Nephron progenitor cell (in vitro differentiated cells): ENCODE data around the gene SUMF1.
"Not testable (repeated sequence)": the region's sequence is repeated elsewhere in the genome, so short reads cannot be mapped to it uniquely, and the experiment has no call there.

Source experiments
- DNase-seq: peaks from one replicate; pipeline ENCODE4 v3.0.0; 2021
- H3K27ac Mint-ChIP-seq: 2 replicates; pipeline ENCODE4 v1.8.0; 2021; ENCODE audit warnings: mild to moderate bottlenecking, moderate library complexity, mixed read lengths
- H3K27me3 Mint-ChIP-seq: 2 replicates; pipeline ENCODE4 v1.8.0; 2021; ENCODE audit warnings: mild to moderate bottlenecking, low read depth, mixed read lengths; ENCODE audit not compliant: poor library complexity
- H3K36me3 Mint-ChIP-seq: 2 replicates; pipeline ENCODE4 v1.8.0; 2021; ENCODE audit warnings: low read depth, mixed read lengths
- H3K4me1 Mint-ChIP-seq: 2 replicates; pipeline ENCODE4 v1.8.0; 2021; ENCODE audit warnings: mixed read lengths
- H3K4me3 Mint-ChIP-seq: 2 replicates; pipeline ENCODE4 v1.8.0; 2021; ENCODE audit warnings: mild to moderate bottlenecking, moderate library complexity, mixed read lengths
- H3K9me3 Mint-ChIP-seq: 2 replicates; pipeline ENCODE4 v1.8.0; 2021; ENCODE audit warnings: mild to moderate bottlenecking, moderate library complexity, mixed read lengths
- CTCF ChIP-seq: fragments of 200-600 bp; sonication (generic); IDR thresholded peaks from 2 replicates; pipeline ENCODE4 v1.5.0; 2021; ENCODE audit warnings: antibody characterized with exemption

The SUMF1 gene

GRCh38 chr3:4460334-4460733 lies 6.7 kb downstream of the SUMF1 start:
- H3K36me3 Mint-ChIP-seq = peaks cover 10% of the 10 kb centered on the region
- H3K9me3 Mint-ChIP-seq = no peaks in the 10 kb centered on the region
- no peak overlapping the region for H3K27ac Mint-ChIP-seq
- H3K4me1 Mint-ChIP-seq = peaks cover 1% of the 10 kb centered on the region
- no peak for TF ChIP-seq CTCF
- H3K27me3 Mint-ChIP-seq = no peaks in the 10 kb centered on the region
- DNase-seq = no peak
- no peak overlapping the region for H3K4me3 Mint-ChIP-seq

- no peaks in the 10 kb centered on the region for H3K9me3 Mint-ChIP-seq
- peaks cover 10% of the 10 kb centered on the region for H3K36me3 Mint-ChIP-seq
- DNase-seq = no peak
- no peaks in the 10 kb centered on the region for H3K4me1 Mint-ChIP-seq
- H3K27ac Mint-ChIP-seq = no peak overlapping the region
- no peak for TF ChIP-seq CTCF
- H3K27me3 Mint-ChIP-seq = no peaks in the 10 kb centered on the region
- H3K4me3 Mint-ChIP-seq = no peak overlapping the region
These were observed 8.1 kb downstream of the SUMF1 start for GRCh38 chr3:4458961-4459360.

GRCh38 chr3:4456780-4457179 lies 10.3 kb downstream of the SUMF1 start:
- peaks cover 15% of the 10 kb centered on the region for H3K36me3 Mint-ChIP-seq
- H3K4me3 Mint-ChIP-seq, H3K4me1 Mint-ChIP-seq, H3K27me3 Mint-ChIP-seq, H3K27ac Mint-ChIP-seq, H3K9me3 Mint-ChIP-seq, DNase-seq: not testable (repeated sequence)

GRCh38 chr3:4454142-4454541 lies 12.9 kb downstream of the SUMF1 start:
- Mint-ChIP-seq H3K4me1 (no peaks in the 10 kb centered on the region), H3K9me3 (no peaks in the 10 kb centered on the region), H3K36me3 (peaks cover 26% of the 10 kb centered on the region), H3K4me3 (no peak overlapping the region), H3K27me3 (no peaks in the 10 kb centered on the region), H3K27ac (no peak overlapping the region)
- no peak for TF ChIP-seq CTCF
- no peak for DNase-seq

- no peaks in the 10 kb centered on the region for H3K9me3 Mint-ChIP-seq
- H3K36me3 Mint-ChIP-seq = peaks cover 35% of the 10 kb centered on the region
- H3K4me3 Mint-ChIP-seq = no peak overlapping the region
- H3K4me1 Mint-ChIP-seq = peaks cover 25% of the 10 kb centered on the region
- H3K27me3 Mint-ChIP-seq = peaks cover 3% of the 10 kb centered on the region
- no peak for TF ChIP-seq CTCF
- no peak for DNase-seq
- no peak overlapping the region for H3K27ac Mint-ChIP-seq
These were observed 17.8 kb downstream of the SUMF1 start for GRCh38 chr3:4449043-4449805.

GRCh38 chr3:4448187-4448586 lies 18.9 kb downstream of the SUMF1 start:
- Mint-ChIP-seq H3K27ac (peak overlapping the region; percentile 34), H3K9me3 (no peaks in the 10 kb centered on the region), H3K36me3 (peaks cover 45% of the 10 kb centered on the region), H3K27me3 (peaks cover 3% of the 10 kb centered on the region), H3K4me3 (no peak overlapping the region), H3K4me1 (peaks cover 25% of the 10 kb centered on the region)
- TF ChIP-seq CTCF = no peak
- no peak for DNase-seq
